ENCODE results near the gene KCNE4. TPM values are rescaled to one million over a fixed set of nuclear protein-coding genes. Genes with fewer than 3 reads are reported as not detected.
A peak's percentile ranks its signal among the peaks of the same experiment; 100 is the strongest.

Gene KCNE4
- polyA plus RNA-seq, 2 donors = 0.24 to 0.64 TPM

- Histone ChIP-seq H3K27ac (ENCODE audit: low read depth in 2 of 2, low read length in 1 of 2) (no peak overlapping the region), H3K4me3 (ENCODE audit: low read depth in 1 of 2, low read length in 2 of 2) (no peak overlapping the region), H3K27me3 (ENCODE audit: control insufficient read depth in 1 of 2, insufficient read depth in 2 of 2, low read length in 2 of 2) (no peaks in the 10 kb centered on the region), H3K9me3 (ENCODE audit: control insufficient read depth in 2 of 2, insufficient read depth in 1 of 2, low read depth in 1 of 2, low read length in 1 of 2) (no peaks in the 10 kb centered on the region), H3K4me1 (ENCODE audit: control insufficient read depth in 2 of 2, insufficient read depth in 2 of 2, low read length in 1 of 2) (peaks cover 0 to 2% of the 10 kb centered on the region in 2 donors), H3K36me3 (ENCODE audit: control insufficient read depth in 2 of 2, insufficient read depth in 2 of 2, low read length in 1 of 2) (no peaks in the 10 kb centered on the region)
- 39 to 43% methylated on average over 4 of the region's 4 CpGs for WGBS, 2 donors
Measured at GRCh38 chr2:223055140-223055539, 3.1 kb downstream of the KCNE4 start.

- H3K4me1 ChIP-seq (ENCODE audit: control insufficient read depth in 2 of 2, insufficient read depth in 2 of 2, low read length in 1 of 2) = peaks cover 0 to 2% of the 10 kb centered on the region in 2 donors
- H3K27me3 ChIP-seq (ENCODE audit: control insufficient read depth in 1 of 2, insufficient read depth in 2 of 2, low read length in 2 of 2) = no peaks in the 10 kb centered on the region
- H3K4me3 ChIP-seq (ENCODE audit: low read depth in 1 of 2, low read length in 2 of 2) = no peak overlapping the region
Measured at GRCh38 chr2:223055836-223056235, 3.8 kb downstream of the KCNE4 start.

DNA sequence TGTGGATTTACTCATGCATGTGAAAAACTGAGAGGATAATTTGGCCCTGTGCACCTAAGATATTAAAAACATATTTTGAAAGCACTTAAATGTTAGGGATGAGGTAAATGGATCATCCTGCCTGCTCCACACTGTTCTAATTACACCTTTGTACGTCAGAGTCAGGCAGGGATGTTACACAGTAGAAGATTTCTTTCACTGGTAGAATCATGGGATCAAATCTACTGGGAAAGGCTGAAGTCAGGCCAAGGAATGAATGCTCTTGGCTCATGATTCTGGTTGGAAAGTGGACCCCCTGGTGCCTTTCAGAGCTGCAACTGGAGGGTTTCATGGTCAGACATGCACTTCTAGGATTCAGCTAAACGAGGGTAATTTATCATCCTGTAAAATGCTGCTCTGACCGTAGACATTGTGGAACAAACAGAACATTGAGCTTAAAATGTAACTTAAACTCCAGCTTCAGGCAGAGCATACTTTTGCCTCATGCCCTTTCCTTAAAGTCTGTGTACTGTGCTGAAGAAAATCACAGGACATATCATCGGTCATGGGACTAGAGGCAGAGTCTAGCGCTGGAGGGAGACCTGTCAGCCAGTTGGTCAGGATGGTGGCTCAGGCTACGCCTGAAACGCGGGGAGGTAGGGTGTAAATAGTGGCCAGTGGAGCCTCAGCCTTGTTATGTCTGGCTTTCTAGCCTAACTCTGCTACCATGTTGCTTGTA, 4.9 kb downstream of the KCNE4 start:
- no peaks in the 10 kb centered on the region for H3K36me3 ChIP-seq (ENCODE audit: control insufficient read depth in 2 of 2, insufficient read depth in 2 of 2, low read length in 1 of 2)
- H3K4me1 ChIP-seq (ENCODE audit: control insufficient read depth in 2 of 2, insufficient read depth in 2 of 2, low read length in 1 of 2) = peaks cover 0 to 2% of the 10 kb centered on the region in 2 donors
- no peaks in the 10 kb centered on the region for H3K9me3 ChIP-seq (ENCODE audit: control insufficient read depth in 2 of 2, insufficient read depth in 1 of 2, low read depth in 1 of 2, low read length in 1 of 2)
- WGBS, 2 donors = 70 to 76% methylated on average over 8 of the region's 8 CpGs
- no peaks in the 10 kb centered on the region for H3K27me3 ChIP-seq (ENCODE audit: control insufficient read depth in 1 of 2, insufficient read depth in 2 of 2, low read length in 2 of 2)
- no peak overlapping the region for H3K4me3 ChIP-seq (ENCODE audit: low read depth in 1 of 2, low read length in 2 of 2)
- H3K27ac ChIP-seq (ENCODE audit: low read depth in 2 of 2, low read length in 1 of 2) = peak overlapping the region; percentile 36 to 42

More at GRCh38 chr2:223055836-223056235, 3.8 kb downstream of the KCNE4 start:
- H3K27ac ChIP-seq (ENCODE audit: low read depth in 2 of 2, low read length in 1 of 2) = no peak overlapping the region
- H3K9me3 ChIP-seq (ENCODE audit: control insufficient read depth in 2 of 2, insufficient read depth in 1 of 2, low read depth in 1 of 2, low read length in 1 of 2) = no peaks in the 10 kb centered on the region
- 56 to 60% methylated on average over 5 of the region's 5 CpGs for WGBS, 2 donors
- no peaks in the 10 kb centered on the region for H3K36me3 ChIP-seq (ENCODE audit: control insufficient read depth in 2 of 2, insufficient read depth in 2 of 2, low read length in 1 of 2)

DNA sequence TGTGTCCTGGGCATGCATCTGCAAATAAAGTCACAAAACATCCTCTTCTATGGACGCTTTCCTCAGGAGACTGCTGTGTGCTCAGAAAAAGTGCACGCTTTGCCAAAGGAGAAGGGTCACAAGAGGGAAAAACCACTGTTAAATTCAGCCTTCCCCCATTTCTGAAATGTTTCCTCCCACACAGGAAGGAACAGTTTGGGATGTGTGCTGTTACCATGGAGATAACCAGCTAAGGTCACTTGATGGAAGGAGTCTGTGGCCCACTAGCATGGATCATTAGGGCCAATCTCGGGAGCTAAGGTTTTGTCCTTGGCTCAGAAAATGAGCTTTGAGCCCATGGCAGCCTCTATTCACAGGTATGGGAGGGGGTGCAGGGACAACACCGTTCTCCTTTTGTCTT, 5.6 kb downstream of the KCNE4 start:
- 70 to 76% methylated on average over 4 of the region's 4 CpGs for WGBS, 2 donors
- Histone ChIP-seq H3K27me3 (ENCODE audit: control insufficient read depth in 1 of 2, insufficient read depth in 2 of 2, low read length in 2 of 2) (no peaks in the 10 kb centered on the region), H3K9me3 (ENCODE audit: control insufficient read depth in 2 of 2, insufficient read depth in 1 of 2, low read depth in 1 of 2, low read length in 1 of 2) (no peaks in the 10 kb centered on the region), H3K4me3 (ENCODE audit: low read depth in 1 of 2, low read length in 2 of 2) (no peak overlapping the region), H3K36me3 (ENCODE audit: control insufficient read depth in 2 of 2, insufficient read depth in 2 of 2, low read length in 1 of 2) (no peaks in the 10 kb centered on the region), H3K27ac (ENCODE audit: low read depth in 2 of 2, low read length in 1 of 2) (peak overlapping the region in 1 of 2 donors; percentile 36), H3K4me1 (ENCODE audit: control insufficient read depth in 2 of 2, insufficient read depth in 2 of 2, low read length in 1 of 2) (peaks cover 0 to 2% of the 10 kb centered on the region in 2 donors)

- no peak overlapping the region for H3K27ac ChIP-seq (ENCODE audit: low read depth in 2 of 2, low read length in 1 of 2)
- no peak overlapping the region for H3K4me3 ChIP-seq (ENCODE audit: low read depth in 1 of 2, low read length in 2 of 2)
Measured at GRCh38 chr2:223058952-223059716, 7.1 kb downstream of the KCNE4 start.

GRCh38 chr2:223060201-223060825, 8.3 kb downstream of the KCNE4 start:
- Histone ChIP-seq H3K4me1 (ENCODE audit: control insufficient read depth in 2 of 2, insufficient read depth in 2 of 2, low read length in 1 of 2) (peaks cover 0 to 2% of the 10 kb centered on the region in 2 donors), H3K27me3 (ENCODE audit: control insufficient read depth in 1 of 2, insufficient read depth in 2 of 2, low read length in 2 of 2) (no peaks in the 10 kb centered on the region), H3K27ac (ENCODE audit: low read depth in 2 of 2, low read length in 1 of 2) (no peak overlapping the region), H3K36me3 (ENCODE audit: control insufficient read depth in 2 of 2, insufficient read depth in 2 of 2, low read length in 1 of 2) (no peaks in the 10 kb centered on the region), H3K4me3 (ENCODE audit: low read depth in 1 of 2, low read length in 2 of 2) (no peak overlapping the region), H3K9me3 (ENCODE audit: control insufficient read depth in 2 of 2, insufficient read depth in 1 of 2, low read depth in 1 of 2, low read length in 1 of 2) (no peaks in the 10 kb centered on the region)
- 77 to 80% methylated on average over 4 of the region's 4 CpGs for WGBS, 2 donors

More at GRCh38 chr2:223058952-223059716, 7.1 kb downstream of the KCNE4 start:
- Histone ChIP-seq H3K4me1 (ENCODE audit: control insufficient read depth in 2 of 2, insufficient read depth in 2 of 2, low read length in 1 of 2) (peaks cover 0 to 2% of the 10 kb centered on the region in 2 donors), H3K27me3 (ENCODE audit: control insufficient read depth in 1 of 2, insufficient read depth in 2 of 2, low read length in 2 of 2) (no peaks in the 10 kb centered on the region), H3K36me3 (ENCODE audit: control insufficient read depth in 2 of 2, insufficient read depth in 2 of 2, low read length in 1 of 2) (no peaks in the 10 kb centered on the region), H3K9me3 (ENCODE audit: control insufficient read depth in 2 of 2, insufficient read depth in 1 of 2, low read depth in 1 of 2, low read length in 1 of 2) (no peaks in the 10 kb centered on the region)
- WGBS, 2 donors = 52 to 59% methylated on average over 2 of the region's 2 CpGs

- no peaks in the 10 kb centered on the region for H3K36me3 ChIP-seq (ENCODE audit: control insufficient read depth in 2 of 2, insufficient read depth in 2 of 2, low read length in 1 of 2)
- no peak overlapping the region for H3K4me3 ChIP-seq (ENCODE audit: low read depth in 1 of 2, low read length in 2 of 2)
- no peaks in the 10 kb centered on the region for H3K4me1 ChIP-seq (ENCODE audit: control insufficient read depth in 2 of 2, insufficient read depth in 2 of 2, low read length in 1 of 2)
- WGBS, 2 donors = 52 to 54% methylated on average over 2 of the region's 2 CpGs
- no peak overlapping the region for H3K27ac ChIP-seq (ENCODE audit: low read depth in 2 of 2, low read length in 1 of 2)
- H3K9me3 ChIP-seq (ENCODE audit: control insufficient read depth in 2 of 2, insufficient read depth in 1 of 2, low read depth in 1 of 2, low read length in 1 of 2) = no peaks in the 10 kb centered on the region
- H3K27me3 ChIP-seq (ENCODE audit: control insufficient read depth in 1 of 2, insufficient read depth in 2 of 2, low read length in 2 of 2) = no peaks in the 10 kb centered on the region
Measured at GRCh38 chr2:223062396-223062795, 10.4 kb downstream of the KCNE4 start.

DNA sequence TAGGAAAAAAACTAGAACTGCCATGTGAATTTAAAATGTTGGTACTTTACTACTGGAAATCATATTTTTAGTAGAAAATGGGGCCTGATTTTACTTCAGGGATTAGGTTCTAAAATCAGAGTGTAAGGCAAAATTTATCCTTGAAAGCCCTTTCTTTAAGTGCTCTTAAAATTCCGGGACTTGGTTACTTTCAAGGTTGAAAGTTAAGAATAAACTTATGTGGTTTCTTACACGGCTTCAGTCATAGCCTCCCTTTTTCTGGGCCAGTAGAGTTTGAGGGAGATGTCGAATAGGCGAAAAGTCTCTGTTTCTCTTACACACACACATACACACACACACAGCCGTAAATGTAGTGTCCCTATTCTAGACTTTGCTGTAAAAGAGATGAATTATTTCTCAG, 13.1 kb downstream of the KCNE4 start:
- Histone ChIP-seq H3K27ac (ENCODE audit: low read depth in 2 of 2, low read length in 1 of 2) (no peak overlapping the region), H3K27me3 (ENCODE audit: control insufficient read depth in 1 of 2, insufficient read depth in 2 of 2, low read length in 2 of 2) (no peaks in the 10 kb centered on the region), H3K9me3 (ENCODE audit: control insufficient read depth in 2 of 2, insufficient read depth in 1 of 2, low read depth in 1 of 2, low read length in 1 of 2) (no peaks in the 10 kb centered on the region), H3K4me1 (ENCODE audit: control insufficient read depth in 2 of 2, insufficient read depth in 2 of 2, low read length in 1 of 2) (no peaks in the 10 kb centered on the region), H3K4me3 (ENCODE audit: low read depth in 1 of 2, low read length in 2 of 2) (no peak overlapping the region), H3K36me3 (ENCODE audit: control insufficient read depth in 2 of 2, insufficient read depth in 2 of 2, low read length in 1 of 2) (no peaks in the 10 kb centered on the region)
- 84 to 90% methylated on average over 5 of the region's 5 CpGs for WGBS, 2 donors

DNA sequence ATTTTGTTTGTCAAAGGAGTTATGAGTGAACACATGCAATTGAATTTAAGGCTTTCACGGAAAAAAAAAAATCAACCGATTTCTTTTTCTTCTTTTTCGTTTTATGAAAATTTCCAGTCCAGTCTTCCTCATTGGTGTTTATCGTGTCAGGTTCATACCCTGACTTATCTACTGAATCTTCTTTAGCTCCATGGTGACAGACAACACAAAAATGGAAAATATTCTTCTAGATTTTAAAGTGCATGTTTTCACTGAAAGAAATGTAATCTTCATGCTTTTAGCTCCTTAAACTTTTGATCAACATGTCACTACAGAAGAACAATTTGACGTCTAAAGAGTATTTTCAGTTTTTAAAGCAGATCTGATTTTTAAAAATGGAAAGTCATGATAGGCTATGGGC, 14.7 kb downstream of the KCNE4 start:
- Histone ChIP-seq H3K4me1 (ENCODE audit: control insufficient read depth in 2 of 2, insufficient read depth in 2 of 2, low read length in 1 of 2) (no peaks in the 10 kb centered on the region), H3K4me3 (ENCODE audit: low read depth in 1 of 2, low read length in 2 of 2) (no peak overlapping the region), H3K27ac (ENCODE audit: low read depth in 2 of 2, low read length in 1 of 2) (no peak overlapping the region), H3K36me3 (ENCODE audit: control insufficient read depth in 2 of 2, insufficient read depth in 2 of 2, low read length in 1 of 2) (no peaks in the 10 kb centered on the region), H3K9me3 (ENCODE audit: control insufficient read depth in 2 of 2, insufficient read depth in 1 of 2, low read depth in 1 of 2, low read length in 1 of 2) (no peaks in the 10 kb centered on the region), H3K27me3 (ENCODE audit: control insufficient read depth in 1 of 2, insufficient read depth in 2 of 2, low read length in 2 of 2) (no peaks in the 10 kb centered on the region)
- 90 to 92% methylated on average over 5 of the region's 5 CpGs for WGBS, 2 donors

Data from esophagus (tissue), 2 donors.